ENCODE results near the gene GARNL3. TPM values are rescaled to one million over a fixed set of nuclear protein-coding genes. Genes with fewer than 3 reads are reported as not detected.

The GARNL3 gene
- total and polyA plus RNA-seq, 2 experiments from 2014 or later, result 8.7 to 21.9 TPM

DNA sequence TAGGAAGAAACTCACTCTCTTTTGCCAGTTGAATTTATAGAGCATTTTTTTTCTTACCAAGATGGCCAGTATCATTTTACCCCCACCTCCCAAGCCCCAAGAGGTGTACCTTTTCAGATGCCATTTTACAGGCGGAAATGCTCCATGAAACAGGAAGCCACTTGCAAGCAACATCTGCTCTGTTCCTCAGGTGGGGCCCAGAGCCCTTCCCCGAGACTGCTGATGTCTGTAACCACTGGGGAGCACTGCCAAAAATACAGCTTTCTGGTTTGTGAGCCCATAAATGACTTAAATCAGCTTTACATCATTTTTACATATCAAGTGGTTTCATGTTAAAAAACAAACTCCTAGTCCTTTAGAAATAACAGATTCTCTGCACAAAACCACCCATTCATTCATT is 42.9 kb upstream of the GARNL3 start:
- H3K4me3 ChIP-seq, result no peak overlapping the region
- no peaks in the 10 kb centered on the region for H3K36me3 ChIP-seq (ENCODE audit: insufficient read depth)

DNA sequence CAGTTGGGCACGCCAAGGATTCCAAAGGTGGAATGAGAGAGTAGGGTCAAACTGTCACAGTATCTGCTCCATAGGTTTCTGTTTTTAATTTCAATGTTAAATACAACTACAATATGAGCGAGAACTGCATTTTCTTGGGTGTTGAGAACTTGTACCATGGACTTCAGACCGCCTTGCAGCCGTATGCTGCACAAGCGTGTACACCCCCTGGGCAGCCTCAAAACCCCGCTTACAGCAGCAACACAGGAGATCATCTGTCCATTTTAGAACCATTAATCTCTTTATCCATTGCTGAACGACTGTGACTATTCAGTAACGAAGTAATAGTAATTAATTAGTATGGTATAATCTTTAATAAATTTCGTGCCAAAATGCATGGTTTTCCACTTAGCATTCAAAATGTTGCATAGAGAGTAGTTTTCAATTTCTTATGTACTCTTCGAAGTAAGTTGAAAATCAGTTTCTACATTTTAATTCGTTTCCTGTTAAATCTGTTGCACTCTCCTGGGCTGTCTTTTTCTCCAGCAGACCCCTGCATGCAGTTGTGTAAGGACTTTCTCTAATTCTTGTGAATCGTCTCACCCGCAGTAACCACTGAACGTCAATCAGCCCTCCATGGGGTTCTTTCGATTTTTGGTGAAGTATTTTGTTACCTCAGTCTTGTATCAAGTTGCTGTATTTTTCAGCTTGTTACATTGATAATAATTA is 42.0 kb upstream of the GARNL3 start:
- H3K27me3 ChIP-seq (ENCODE audit: insufficient read depth), result peaks cover 25% of the 10 kb centered on the region

More for the DNA sequence above, 42.9 kb upstream of the GARNL3 start:
- TF ChIP-seq, protein P1, sequence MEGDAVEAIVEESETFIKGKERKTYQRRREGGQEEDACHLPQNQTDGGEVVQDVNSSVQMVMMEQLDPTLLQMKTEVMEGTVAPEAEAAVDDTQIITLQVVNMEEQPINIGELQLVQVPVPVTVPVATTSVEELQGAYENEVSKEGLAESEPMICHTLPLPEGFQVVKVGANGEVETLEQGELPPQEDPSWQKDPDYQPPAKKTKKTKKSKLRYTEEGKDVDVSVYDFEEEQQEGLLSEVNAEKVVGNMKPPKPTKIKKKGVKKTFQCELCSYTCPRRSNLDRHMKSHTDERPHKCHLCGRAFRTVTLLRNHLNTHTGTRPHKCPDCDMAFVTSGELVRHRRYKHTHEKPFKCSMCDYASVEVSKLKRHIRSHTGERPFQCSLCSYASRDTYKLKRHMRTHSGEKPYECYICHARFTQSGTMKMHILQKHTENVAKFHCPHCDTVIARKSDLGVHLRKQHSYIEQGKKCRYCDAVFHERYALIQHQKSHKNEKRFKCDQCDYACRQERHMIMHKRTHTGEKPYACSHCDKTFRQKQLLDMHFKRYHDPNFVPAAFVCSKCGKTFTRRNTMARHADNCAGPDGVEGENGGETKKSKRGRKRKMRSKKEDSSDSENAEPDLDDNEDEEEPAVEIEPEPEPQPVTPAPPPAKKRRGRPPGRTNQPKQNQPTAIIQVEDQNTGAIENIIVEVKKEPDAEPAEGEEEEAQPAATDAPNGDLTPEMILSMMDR (conservative IDR thresholded peaks at IDR 0.05; ENCODE audit: low read depth in 2 of 2), result no peak
- TF ChIP-seq STAT1 (IDR thresholded peaks at IDR 0.05; ENCODE audit: unreplicated experiment), result no peak
- Histone ChIP-seq H3K4me1 (ENCODE audit: insufficient read depth) (peaks cover 8% of the 10 kb centered on the region; the same call in 1 of the 2 replicates), H3K4me2 (no peak overlapping the region), H3K27me3 (ENCODE audit: insufficient read depth) (peaks cover 18% of the 10 kb centered on the region), H3K79me2 (replicated peaks; ENCODE audit: insufficient read depth) (no peaks in the 10 kb centered on the region), H3K27ac (ENCODE audit: low read depth) (no peak overlapping the region), H2AFZ (no peak overlapping the region), H3K9me2 (ENCODE audit: insufficient read depth) (no peaks in the 10 kb centered on the region), H3F3A (replicated peaks; ENCODE audit: low read depth) (peaks cover 7% of the 10 kb centered on the region), H4K20me1 (replicated peaks; ENCODE audit: insufficient read depth) (peaks cover 3% of the 10 kb centered on the region; the same call in 1 of the 2 replicates)
- Mint-ChIP-seq H3K27ac (no peak overlapping the region), H3K27me3 (ENCODE audit: insufficient read depth, low read depth, poor library complexity) (peaks cover 21% of the 10 kb centered on the region), H3K36me3 (ENCODE audit: low read depth) (no peaks in the 10 kb centered on the region), H3K4me1 (peaks cover 19% of the 10 kb centered on the region), H3K9me3 (peaks cover 3% of the 10 kb centered on the region; the same call in 1 of the 3 replicates), H3K4me3 (no peak overlapping the region)
- ATAC-seq, result no peak
- no peak for DNase-seq (ENCODE audit: low spot score)

More for the DNA sequence above, 42.0 kb upstream of the GARNL3 start:
- Histone ChIP-seq H3K79me2 (replicated peaks; ENCODE audit: insufficient read depth) (no peaks in the 10 kb centered on the region), H3K27ac (ENCODE audit: low read depth) (no peak overlapping the region), H4K20me1 (replicated peaks; ENCODE audit: insufficient read depth) (peaks cover 9% of the 10 kb centered on the region; the same call in 1 of the 2 replicates), H3K4me1 (ENCODE audit: insufficient read depth) (peaks cover 8% of the 10 kb centered on the region; the same call in 1 of the 2 replicates), H2AFZ (no peak overlapping the region), H3K9me2 (ENCODE audit: insufficient read depth) (no peaks in the 10 kb centered on the region), H3F3A (replicated peaks; ENCODE audit: low read depth) (peaks cover 11% of the 10 kb centered on the region), H3K4me2 (no peak overlapping the region), H3K4me3 (no peak overlapping the region), H3K36me3 (ENCODE audit: insufficient read depth) (no peaks in the 10 kb centered on the region)
- no peak overlapping the region for H3K27ac Mint-ChIP-seq
- H3K4me3 Mint-ChIP-seq, result no peak overlapping the region
- TF ChIP-seq, protein P2, sequence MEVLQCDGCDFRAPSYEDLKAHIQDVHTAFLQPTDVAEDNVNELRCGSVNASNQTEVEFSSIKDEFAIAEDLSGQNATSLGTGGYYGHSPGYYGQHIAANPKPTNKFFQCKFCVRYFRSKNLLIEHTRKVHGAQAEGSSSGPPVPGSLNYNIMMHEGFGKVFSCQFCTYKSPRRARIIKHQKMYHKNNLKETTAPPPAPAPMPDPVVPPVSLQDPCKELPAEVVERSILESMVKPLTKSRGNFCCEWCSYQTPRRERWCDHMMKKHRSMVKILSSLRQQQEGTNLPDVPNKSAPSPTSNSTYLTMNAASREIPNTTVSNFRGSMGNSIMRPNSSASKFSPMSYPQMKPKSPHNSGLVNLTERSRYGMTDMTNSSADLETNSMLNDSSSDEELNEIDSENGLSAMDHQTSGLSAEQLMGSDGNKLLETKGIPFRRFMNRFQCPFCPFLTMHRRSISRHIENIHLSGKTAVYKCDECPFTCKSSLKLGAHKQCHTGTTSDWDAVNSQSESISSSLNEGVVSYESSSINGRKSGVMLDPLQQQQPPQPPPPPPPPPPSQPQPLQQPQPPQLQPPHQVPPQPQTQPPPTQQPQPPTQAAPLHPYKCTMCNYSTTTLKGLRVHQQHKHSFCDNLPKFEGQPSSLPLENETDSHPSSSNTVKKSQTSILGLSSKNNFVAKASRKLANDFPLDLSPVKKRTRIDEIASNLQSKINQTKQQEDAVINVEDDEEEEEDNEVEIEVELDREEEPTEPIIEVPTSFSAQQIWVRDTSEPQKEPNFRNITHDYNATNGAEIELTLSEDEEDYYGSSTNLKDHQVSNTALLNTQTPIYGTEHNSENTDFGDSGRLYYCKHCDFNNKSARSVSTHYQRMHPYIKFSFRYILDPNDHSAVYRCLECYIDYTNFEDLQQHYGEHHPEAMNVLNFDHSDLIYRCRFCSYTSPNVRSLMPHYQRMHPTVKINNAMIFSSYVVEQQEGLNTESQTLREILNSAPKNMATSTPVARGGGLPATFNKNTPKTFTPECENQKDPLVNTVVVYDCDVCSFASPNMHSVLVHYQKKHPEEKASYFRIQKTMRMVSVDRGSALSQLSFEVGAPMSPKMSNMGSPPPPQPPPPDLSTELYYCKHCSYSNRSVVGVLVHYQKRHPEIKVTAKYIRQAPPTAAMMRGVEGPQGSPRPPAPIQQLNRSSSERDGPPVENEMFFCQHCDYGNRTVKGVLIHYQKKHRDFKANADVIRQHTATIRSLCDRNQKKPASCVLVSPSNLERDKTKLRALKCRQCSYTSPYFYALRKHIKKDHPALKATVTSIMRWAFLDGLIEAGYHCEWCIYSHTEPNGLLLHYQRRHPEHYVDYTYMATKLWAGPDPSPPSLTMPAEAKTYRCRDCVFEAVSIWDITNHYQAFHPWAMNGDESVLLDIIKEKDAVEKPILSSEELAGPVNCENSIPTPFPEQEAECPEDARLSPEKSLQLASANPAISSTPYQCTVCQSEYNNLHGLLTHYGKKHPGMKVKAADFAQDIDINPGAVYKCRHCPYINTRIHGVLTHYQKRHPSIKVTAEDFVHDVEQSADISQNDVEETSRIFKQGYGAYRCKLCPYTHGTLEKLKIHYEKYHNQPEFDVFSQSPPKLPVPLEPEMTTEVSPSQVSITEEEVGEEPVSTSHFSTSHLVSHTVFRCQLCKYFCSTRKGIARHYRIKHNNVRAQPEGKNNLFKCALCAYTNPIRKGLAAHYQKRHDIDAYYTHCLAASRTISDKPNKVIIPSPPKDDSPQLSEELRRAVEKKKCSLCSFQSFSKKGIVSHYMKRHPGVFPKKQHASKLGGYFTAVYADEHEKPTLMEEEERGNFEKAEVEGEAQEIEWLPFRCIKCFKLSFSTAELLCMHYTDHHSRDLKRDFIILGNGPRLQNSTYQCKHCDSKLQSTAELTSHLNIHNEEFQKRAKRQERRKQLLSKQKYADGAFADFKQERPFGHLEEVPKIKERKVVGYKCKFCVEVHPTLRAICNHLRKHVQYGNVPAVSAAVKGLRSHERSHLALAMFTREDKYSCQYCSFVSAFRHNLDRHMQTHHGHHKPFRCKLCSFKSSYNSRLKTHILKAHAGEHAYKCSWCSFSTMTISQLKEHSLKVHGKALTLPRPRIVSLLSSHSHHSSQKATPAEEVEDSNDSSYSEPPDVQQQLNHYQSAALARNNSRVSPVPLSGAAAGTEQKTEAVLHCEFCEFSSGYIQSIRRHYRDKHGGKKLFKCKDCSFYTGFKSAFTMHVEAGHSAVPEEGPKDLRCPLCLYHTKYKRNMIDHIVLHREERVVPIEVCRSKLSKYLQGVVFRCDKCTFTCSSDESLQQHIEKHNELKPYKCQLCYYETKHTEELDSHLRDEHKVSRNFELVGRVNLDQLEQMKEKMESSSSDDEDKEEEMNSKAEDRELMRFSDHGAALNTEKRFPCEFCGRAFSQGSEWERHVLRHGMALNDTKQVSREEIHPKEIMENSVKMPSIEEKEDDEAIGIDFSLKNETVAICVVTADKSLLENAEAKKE (CRISPR knock-in tag; IDR thresholded peaks at IDR 0.05), result no peak
- TF ChIP-seq CREB1 (CRISPR knock-in tag; IDR thresholded peaks at IDR 0.05; ENCODE audit: low read depth) (no peak), POLR2AphosphoS5 (IDR thresholded peaks at IDR 0.05; ENCODE audit: low read depth) (no peak), NANOG (IDR thresholded peaks at IDR 0.05; ENCODE audit: borderline replicate concordance) (no peak), EZH2phosphoT487 (IDR thresholded peaks at IDR 0.05; ENCODE audit: unreplicated experiment) (no peak), STAT1 (IDR thresholded peaks at IDR 0.05; ENCODE audit: unreplicated experiment) (no peak)
- TF ChIP-seq, protein P3, sequence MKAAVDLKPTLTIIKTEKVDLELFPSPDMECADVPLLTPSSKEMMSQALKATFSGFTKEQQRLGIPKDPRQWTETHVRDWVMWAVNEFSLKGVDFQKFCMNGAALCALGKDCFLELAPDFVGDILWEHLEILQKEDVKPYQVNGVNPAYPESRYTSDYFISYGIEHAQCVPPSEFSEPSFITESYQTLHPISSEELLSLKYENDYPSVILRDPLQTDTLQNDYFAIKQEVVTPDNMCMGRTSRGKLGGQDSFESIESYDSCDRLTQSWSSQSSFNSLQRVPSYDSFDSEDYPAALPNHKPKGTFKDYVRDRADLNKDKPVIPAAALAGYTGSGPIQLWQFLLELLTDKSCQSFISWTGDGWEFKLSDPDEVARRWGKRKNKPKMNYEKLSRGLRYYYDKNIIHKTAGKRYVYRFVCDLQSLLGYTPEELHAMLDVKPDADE (IDR thresholded peaks at IDR 0.05), result no peak
- H3K36me3 Mint-ChIP-seq (ENCODE audit: low read depth), result no peaks in the 10 kb centered on the region
- ATAC-seq (no peak), DNase-seq (ENCODE audit: low spot score) (no peak)
- H3K27me3 Mint-ChIP-seq (ENCODE audit: insufficient read depth, low read depth, poor library complexity), result peaks cover 21% of the 10 kb centered on the region
- peaks cover 3% of the 10 kb centered on the region; the same call in 1 of the 3 replicates for H3K9me3 Mint-ChIP-seq
- H3K4me1 Mint-ChIP-seq, result peaks cover 19% of the 10 kb centered on the region
